ENCODE results near the gene PTPN7. TPM values are rescaled to one million over a fixed set of nuclear protein-coding genes. Genes with fewer than 3 reads are reported as not detected.

Gene PTPN7
- total RNA-seq, 1 experiment from 2014 or later, result not detected

GRCh38 chr1:202135221-202135721 is 25.1 kb downstream of the PTPN7 start:
- H3K4me3 ChIP-seq, result no peak overlapping the region
- H3F3A ChIP-seq (ENCODE audit: insufficient read depth, low read depth), result peaks cover 28% of the 10 kb centered on the region
- POLR2A ChIA-PET (ENCODE audit: unreplicated experiment), result interaction anchor here (0.6 kb wide), 2 partner anchors 65 to 236 kb away, joined by 3 to 5 read pairs; no protein-coding TSS in a partner anchor
- H3K36me3 ChIP-seq (ENCODE audit: low read depth), result 0 out of 2 replicates have a peak, but pooled peaks cover 6% of the 10 kb centered on the region
- no peaks in the 10 kb centered on the region for H3K27me3 ChIP-seq (ENCODE audit: insufficient read depth, low read depth)
- no peak overlapping the region for H3K4me2 ChIP-seq
- H2AFZ ChIP-seq, result no peak overlapping the region
- H4K20me1 ChIP-seq (ENCODE audit: insufficient read depth), result peaks cover 6% of the 10 kb centered on the region; the same call in 1 of the 2 replicates
- intact Hi-C loops (cut with micrococcal nuclease; ENCODE audit: unreplicated experiment), result loop anchor here (1.0 kb wide), 3 partner anchors 13 to 240 kb away; partner anchors contain the start of gene GPR37L1
- H3K79me2 ChIP-seq (ENCODE audit: low read depth), result peaks cover 8% of the 10 kb centered on the region; the same call in 1 of the 2 replicates
- H3K4me1 ChIP-seq (replicated peaks; ENCODE audit: insufficient read depth), result peaks cover 12% of the 10 kb centered on the region
- no TSS peak for BruUV-seq (replicated peaks)
- H3K9me2 ChIP-seq (ENCODE audit: insufficient read depth), result no peaks in the 10 kb centered on the region
- H3K27ac ChIP-seq, result no peak overlapping the region
- peak; percentile 49 to 50 for DNase-seq
- H3K9me3 ChIP-seq (ENCODE audit: insufficient read depth, low read depth), result no peaks in the 10 kb centered on the region
- TF ChIP-seq EZH2 (IDR thresholded peaks at IDR 0.05; ENCODE audit: low read depth), result no peak
- TF ChIP-seq CTCF (conservative IDR thresholded peaks at IDR 0.05), result peak; percentile 90
- CTCF ChIA-PET, result interaction anchor here (0.6 to 1.2 kb wide), 6 partner anchors 78 to 239 kb away, joined by 3 to 4 read pairs (median 3); no protein-coding TSS in a partner anchor

GRCh38 chr1:202134645-202135172 is 25.7 kb downstream of the PTPN7 start:
- Histone ChIP-seq H3K4me3 (no peak overlapping the region), H3K27me3 (ENCODE audit: insufficient read depth, low read depth) (no peaks in the 10 kb centered on the region), H3F3A (ENCODE audit: insufficient read depth, low read depth) (peaks cover 28% of the 10 kb centered on the region), H3K36me3 (ENCODE audit: low read depth) (0 out of 2 replicates have a peak, but pooled peaks cover 6% of the 10 kb centered on the region), H3K4me2 (no peak overlapping the region), H3K4me1 (replicated peaks; ENCODE audit: insufficient read depth) (peaks cover 12% of the 10 kb centered on the region), H3K9me2 (ENCODE audit: insufficient read depth) (no peaks in the 10 kb centered on the region), H3K9me3 (ENCODE audit: insufficient read depth, low read depth) (no peaks in the 10 kb centered on the region), H3K27ac (no peak overlapping the region), H3K79me2 (ENCODE audit: low read depth) (peaks cover 8% of the 10 kb centered on the region; the same call in 1 of the 2 replicates), H4K20me1 (ENCODE audit: insufficient read depth) (peaks cover 5% of the 10 kb centered on the region; the same call in 1 of the 2 replicates), H2AFZ (no peak overlapping the region)
- TF ChIP-seq EZH2 (IDR thresholded peaks at IDR 0.05; ENCODE audit: low read depth), result no peak
- no peak for TF ChIP-seq CTCF (conservative IDR thresholded peaks at IDR 0.05)
- POLR2A ChIA-PET (ENCODE audit: unreplicated experiment), result interaction anchor here (0.6 kb wide), 1 partner anchor 65 kb away, joined by 5 read pairs; no protein-coding TSS in a partner anchor
- intact Hi-C loops (cut with micrococcal nuclease; ENCODE audit: unreplicated experiment), result loop anchor here (1.0 kb wide), 3 partner anchors 12 to 239 kb away; partner anchors contain the start of gene GPR37L1
- no TSS peak for BruUV-seq (replicated peaks)
- no peak for DNase-seq
- CTCF ChIA-PET, result interaction anchor here (0.6 to 1.2 kb wide), 4 partner anchors 129 to 248 kb away, joined by 3 to 4 read pairs (median 3); no protein-coding TSS in a partner anchor

GRCh38 chr1:202133989-202134388 is 26.4 kb downstream of the PTPN7 start:
- peaks cover 2% of the 10 kb centered on the region; the same call in 1 of the 2 replicates for H4K20me1 ChIP-seq (ENCODE audit: insufficient read depth)
- no peaks in the 10 kb centered on the region for H3K9me3 ChIP-seq (ENCODE audit: insufficient read depth, low read depth)
- intact Hi-C loops (cut with micrococcal nuclease; ENCODE audit: unreplicated experiment), result no loop called here
- no peaks in the 10 kb centered on the region for H3K9me2 ChIP-seq (ENCODE audit: insufficient read depth)
- no peak for TF ChIP-seq EZH2 (IDR thresholded peaks at IDR 0.05; ENCODE audit: low read depth)
- no peak for TF ChIP-seq CTCF (conservative IDR thresholded peaks at IDR 0.05)
- CTCF ChIA-PET, result interaction anchor here (0.8 kb wide), 1 partner anchor 248 kb away, joined by 3 read pairs; no protein-coding TSS in a partner anchor
- H3K36me3 ChIP-seq (ENCODE audit: low read depth), result 0 out of 2 replicates have a peak, but pooled peaks cover 6% of the 10 kb centered on the region
- BruUV-seq (replicated peaks), result no TSS peak
- no peak overlapping the region for H3K27ac ChIP-seq
- no peak overlapping the region for H2AFZ ChIP-seq
- H3K4me1 ChIP-seq (replicated peaks; ENCODE audit: insufficient read depth), result peaks cover 12% of the 10 kb centered on the region
- no peak overlapping the region for H3K4me3 ChIP-seq
- POLR2A ChIA-PET (ENCODE audit: unreplicated experiment), result no interaction called here
- H3K27me3 ChIP-seq (ENCODE audit: insufficient read depth, low read depth), result no peaks in the 10 kb centered on the region
- peaks cover 5% of the 10 kb centered on the region; the same call in 1 of the 2 replicates for H3K79me2 ChIP-seq (ENCODE audit: low read depth)
- H3K4me2 ChIP-seq, result no peak overlapping the region
- no peak for DNase-seq
- peaks cover 25% of the 10 kb centered on the region for H3F3A ChIP-seq (ENCODE audit: insufficient read depth, low read depth)
